HUES6 (cell line): ENCODE data around the gene MAP3K13.
"Not testable (repeated sequence)": the region's sequence is repeated elsewhere in the genome, so short reads cannot be mapped to it uniquely, and the experiment has no call there.

Experiments
- H3K27ac ChIP-seq: 2 replicates; pipeline ENCODE4 v1.7.0; 2013; ENCODE audit warnings: low read depth, mild to moderate bottlenecking, low read length, inconsistent platforms
- H3K27me3 ChIP-seq: 2 replicates; pipeline ENCODE4 v1.6.1; 2013; ENCODE audit warnings: low read length; ENCODE audit not compliant: control insufficient read depth, insufficient read depth
- H3K36me3 ChIP-seq: 2 replicates; pipeline ENCODE4 v1.6.1; 2013; ENCODE audit warnings: low read length; ENCODE audit not compliant: control insufficient read depth, insufficient read depth
- H3K4me1 ChIP-seq: 2 replicates; pipeline ENCODE4 v1.6.1; 2013; ENCODE audit warnings: low read length; ENCODE audit not compliant: control insufficient read depth, insufficient read depth
- H3K4me3 ChIP-seq: 2 replicates; pipeline ENCODE4 v1.5.1; 2013; ENCODE audit warnings: low read depth, low read length
- H3K9ac ChIP-seq: one replicate; pipeline ENCODE4 v1.6.1; 2013; ENCODE audit warnings: mild to moderate bottlenecking, low read length
- H3K9me3 ChIP-seq: 2 replicates; pipeline ENCODE4 v1.6.1; 2013; ENCODE audit warnings: low read depth, low read length; ENCODE audit not compliant: control insufficient read depth, insufficient read depth

Gene MAP3K13

DNA sequence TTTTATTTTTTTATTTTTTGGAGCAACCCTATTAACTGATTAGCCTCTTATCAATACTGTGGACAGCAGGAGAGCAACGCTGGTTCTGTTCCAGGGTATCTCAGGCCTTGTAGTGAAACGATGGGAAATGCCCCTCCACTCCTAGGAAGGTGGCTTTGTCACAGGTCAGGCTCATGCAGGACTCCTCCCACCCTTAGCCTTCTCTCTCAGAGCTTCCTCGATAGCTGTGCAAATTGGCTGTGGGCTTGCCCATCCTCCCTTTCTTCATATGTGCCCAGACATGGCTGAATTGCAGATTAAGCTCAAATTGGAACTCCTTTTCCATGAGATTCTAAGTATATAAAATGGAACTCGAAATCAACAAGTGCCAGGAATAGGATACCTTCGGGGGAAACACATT lies 97.4 kb downstream of the MAP3K13 start:
- H3K4me1 ChIP-seq: no peaks in the 10 kb centered on the region
- H3K27me3 ChIP-seq: no peaks in the 10 kb centered on the region
- no peaks in the 10 kb centered on the region for H3K36me3 ChIP-seq
- no peak overlapping the region for H3K9ac ChIP-seq
- H3K9me3 ChIP-seq: no peaks in the 10 kb centered on the region
- no peak overlapping the region for H3K27ac ChIP-seq
- no peak overlapping the region for H3K4me3 ChIP-seq

DNA sequence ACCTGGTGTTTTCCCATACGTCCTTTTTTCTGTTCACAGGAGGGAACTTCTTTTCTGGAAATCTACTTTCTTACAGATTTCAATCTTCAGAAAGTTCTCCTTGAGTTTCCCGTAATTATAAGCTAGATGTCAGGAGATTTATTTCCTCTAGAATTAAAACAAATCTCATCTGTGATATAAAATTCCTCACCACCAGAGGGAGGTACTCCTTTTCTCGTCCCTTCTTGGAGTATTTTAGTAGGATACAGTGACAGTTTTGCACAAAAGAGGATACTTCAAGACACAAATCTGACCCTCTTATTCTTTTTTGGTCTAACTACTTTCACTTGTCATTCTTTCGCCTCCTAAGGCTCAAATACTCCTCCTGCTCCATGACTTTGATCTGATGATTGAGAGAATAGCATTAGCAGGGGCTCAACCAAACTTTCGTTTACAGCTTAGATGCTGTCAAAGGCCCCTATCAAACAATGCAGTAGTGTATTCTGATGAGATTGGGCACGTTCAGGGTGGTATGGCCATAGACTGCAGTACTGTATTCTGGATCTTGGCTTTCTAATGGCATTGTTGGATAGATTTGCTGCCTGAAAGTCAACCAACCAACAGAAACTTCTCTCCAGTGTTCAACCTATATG lies 97.9 kb downstream of the MAP3K13 start:
- Histone ChIP-seq H3K9ac (no peak overlapping the region), H3K27ac (no peak overlapping the region), H3K36me3 (no peaks in the 10 kb centered on the region)

DNA sequence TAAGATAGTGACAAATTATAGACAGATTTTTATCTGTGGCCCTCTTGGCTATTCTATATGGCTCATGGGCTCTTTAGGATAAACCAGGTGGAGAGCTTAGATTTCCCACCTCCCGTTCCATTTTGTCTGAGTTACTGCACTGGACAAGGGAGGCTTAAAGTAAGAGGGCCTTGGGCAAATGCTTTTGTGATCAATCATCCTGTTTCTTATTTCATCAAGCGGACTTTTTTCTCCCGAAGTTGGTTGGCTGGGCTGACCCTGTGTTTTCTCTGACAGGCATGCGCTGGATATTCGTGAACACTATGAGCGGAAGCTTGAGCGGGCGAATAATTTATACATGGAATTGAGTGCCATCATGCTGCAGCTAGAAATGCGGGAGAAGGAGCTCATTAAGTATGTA lies 102.5 kb downstream of the MAP3K13 start:
- no peaks in the 10 kb centered on the region for H3K36me3 ChIP-seq
- H3K4me3 ChIP-seq: no peak overlapping the region
- peaks cover 6% of the 10 kb centered on the region for H3K4me1 ChIP-seq
- no peak overlapping the region for H3K27ac ChIP-seq
- no peaks in the 10 kb centered on the region for H3K27me3 ChIP-seq
- H3K9ac ChIP-seq: no peak overlapping the region
- H3K9me3 ChIP-seq: no peaks in the 10 kb centered on the region

More for the DNA sequence above, 97.9 kb downstream of the MAP3K13 start:
- no peaks in the 10 kb centered on the region for H3K9me3 ChIP-seq
- H3K4me1 ChIP-seq: no peaks in the 10 kb centered on the region
- H3K27me3 ChIP-seq: no peaks in the 10 kb centered on the region
- no peak overlapping the region for H3K4me3 ChIP-seq

DNA sequence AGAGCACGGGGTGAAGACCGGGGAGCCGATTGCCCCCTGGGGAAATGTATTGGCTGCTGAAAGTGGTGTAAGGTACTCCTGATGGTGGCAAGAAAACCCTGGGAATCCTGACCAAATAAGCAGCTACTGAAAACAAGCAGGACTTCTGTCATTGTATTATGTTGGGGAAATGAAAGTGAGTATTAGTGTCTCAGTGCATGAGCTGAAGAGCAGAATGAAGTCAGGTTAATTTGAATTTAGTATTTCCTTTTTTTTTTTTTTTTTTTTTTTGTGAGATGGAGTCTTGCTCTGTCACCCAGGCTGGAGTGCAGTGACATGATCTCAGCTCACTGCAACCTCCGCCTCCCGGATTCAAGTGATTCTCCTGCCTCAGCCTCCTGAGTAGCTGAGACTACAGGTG lies 103.2 kb downstream of the MAP3K13 start:
- H3K9me3 ChIP-seq, H3K27me3 ChIP-seq, H3K4me3 ChIP-seq, H3K4me1 ChIP-seq, H3K9ac ChIP-seq, H3K27ac ChIP-seq, H3K36me3 ChIP-seq: not testable (repeated sequence)

DNA sequence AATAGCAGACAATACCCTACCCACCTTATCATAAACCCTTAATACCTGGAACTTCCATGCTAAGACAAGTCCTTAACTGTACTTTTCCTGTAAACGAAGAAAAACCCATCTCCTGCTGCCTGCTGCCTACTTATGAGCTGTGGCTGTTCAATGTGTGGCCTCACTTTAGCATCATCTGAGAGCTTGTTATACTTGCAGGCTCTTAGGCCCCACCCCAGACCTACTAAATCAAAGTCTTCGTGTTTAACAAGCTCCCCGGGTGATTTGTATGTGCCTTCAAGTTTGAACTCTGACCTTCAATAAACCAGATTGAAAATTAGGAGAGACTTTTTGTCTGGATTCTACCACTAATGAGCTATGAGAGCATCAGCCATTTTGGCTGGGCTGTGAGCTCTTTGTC lies 106.6 kb downstream of the MAP3K13 start:
- no peak overlapping the region for H3K9ac ChIP-seq

DNA sequence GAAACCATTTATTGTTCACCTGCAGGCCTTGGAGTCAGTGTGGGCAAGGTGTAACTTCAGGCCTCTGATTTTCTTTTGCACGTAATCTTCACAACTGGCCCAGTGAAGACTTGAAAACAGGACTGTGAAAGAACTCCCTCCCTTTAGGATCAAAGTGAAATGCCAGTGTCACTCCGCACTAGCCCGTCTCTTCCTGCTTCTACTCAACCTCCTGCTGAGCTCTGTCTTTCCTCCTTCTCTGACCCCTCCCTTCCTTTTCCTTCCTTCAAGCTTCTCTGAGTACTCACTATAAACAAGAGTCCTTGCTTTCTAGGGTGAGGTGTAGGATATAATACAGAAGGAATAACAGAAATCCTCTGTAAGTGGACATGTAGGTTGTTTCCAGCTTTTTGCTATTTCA lies 107.4 kb downstream of the MAP3K13 start:
- Histone ChIP-seq H3K27ac (no peak overlapping the region), H3K36me3 (no peaks in the 10 kb centered on the region), H3K9me3 (no peaks in the 10 kb centered on the region), H3K27me3 (no peaks in the 10 kb centered on the region), H3K4me3 (no peak overlapping the region), H3K9ac (no peak overlapping the region), H3K4me1 (peaks cover 6% of the 10 kb centered on the region)

More for the DNA sequence above, 106.6 kb downstream of the MAP3K13 start:
- H3K36me3 ChIP-seq: no peaks in the 10 kb centered on the region
- no peak overlapping the region for H3K4me3 ChIP-seq
- no peak overlapping the region for H3K27ac ChIP-seq
- peaks cover 6% of the 10 kb centered on the region for H3K4me1 ChIP-seq
- H3K27me3 ChIP-seq: no peaks in the 10 kb centered on the region
- no peaks in the 10 kb centered on the region for H3K9me3 ChIP-seq

DNA sequence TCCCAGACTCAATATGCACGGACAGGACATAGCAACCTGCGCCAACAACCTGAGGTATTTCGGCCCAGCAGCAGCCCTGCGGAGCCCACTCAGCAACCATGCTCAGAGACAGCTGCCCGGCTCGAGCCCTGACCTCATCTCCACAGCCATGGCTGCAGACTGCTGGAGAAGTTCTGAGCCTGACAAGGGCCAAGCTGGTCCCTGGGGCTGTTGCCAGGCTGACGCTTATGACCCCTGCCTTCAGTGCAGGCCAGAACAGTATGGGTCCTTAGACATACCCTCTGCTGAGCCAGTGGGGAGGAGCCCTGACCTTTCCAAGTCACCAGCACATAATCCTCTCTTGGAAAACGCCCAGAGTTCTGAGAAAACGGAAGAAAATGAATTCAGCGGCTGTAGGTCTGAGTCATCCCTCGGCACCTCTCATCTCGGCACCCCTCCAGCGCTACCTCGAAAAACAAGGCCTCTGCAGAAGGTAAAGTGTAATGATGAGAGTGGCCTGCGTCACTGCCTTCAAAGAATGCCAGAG lies 110.4 kb downstream of the MAP3K13 start:
- H3K9me3 ChIP-seq: no peaks in the 10 kb centered on the region
- H3K27ac ChIP-seq: no peak overlapping the region
- H3K27me3 ChIP-seq: no peaks in the 10 kb centered on the region
- H3K4me3 ChIP-seq: no peak overlapping the region
- no peaks in the 10 kb centered on the region for H3K36me3 ChIP-seq
- H3K9ac ChIP-seq: no peak overlapping the region
- H3K4me1 ChIP-seq: peaks cover 6% of the 10 kb centered on the region

DNA sequence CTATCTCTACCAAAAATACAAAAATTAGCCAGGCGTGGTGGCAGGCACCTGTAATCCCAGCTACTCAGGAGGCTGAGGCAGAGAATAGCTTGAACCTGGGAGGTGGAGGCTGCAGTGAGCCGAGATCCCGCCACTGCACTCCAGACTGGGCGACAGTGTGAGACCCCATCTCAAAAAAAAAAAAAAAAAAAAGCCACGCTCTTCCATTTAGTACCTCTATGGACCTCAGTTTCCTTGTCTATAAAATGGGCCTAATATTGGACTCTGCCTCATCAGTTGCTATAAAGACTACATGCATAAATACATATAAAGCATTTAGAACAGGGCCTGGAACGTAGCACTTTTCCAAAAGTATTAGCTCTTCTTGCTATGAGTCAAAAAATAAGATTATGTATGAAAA lies 112.0 kb downstream of the MAP3K13 start:
- H3K36me3 ChIP-seq, H3K4me1 ChIP-seq, H3K9ac ChIP-seq, H3K9me3 ChIP-seq, H3K27ac ChIP-seq, H3K27me3 ChIP-seq, H3K4me3 ChIP-seq: not testable (repeated sequence)

DNA sequence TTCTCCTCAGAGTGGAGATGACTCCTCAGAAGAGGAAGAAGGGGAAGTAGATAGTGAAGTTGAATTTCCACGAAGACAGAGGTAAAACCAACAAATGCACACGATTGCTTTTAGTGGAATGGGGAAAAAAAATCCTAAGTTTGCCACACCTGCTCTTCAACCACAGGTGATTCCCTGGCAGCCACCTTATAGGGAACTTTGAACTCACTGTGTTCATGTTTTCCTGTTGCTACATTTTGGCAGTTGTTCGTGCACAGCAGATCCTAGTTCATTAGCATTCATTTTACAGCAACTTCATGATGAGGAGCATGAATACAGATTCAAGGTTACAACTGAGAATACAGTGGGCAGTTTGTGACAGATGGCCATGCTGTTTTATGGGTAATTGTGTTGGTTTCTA lies 114.4 kb downstream of the MAP3K13 start:
- no peak overlapping the region for H3K27ac ChIP-seq
- H3K4me3 ChIP-seq: no peak overlapping the region
- no peak overlapping the region for H3K9ac ChIP-seq
- no peaks in the 10 kb centered on the region for H3K9me3 ChIP-seq
- no peaks in the 10 kb centered on the region for H3K27me3 ChIP-seq
- H3K36me3 ChIP-seq: no peaks in the 10 kb centered on the region
- no peaks in the 10 kb centered on the region for H3K4me1 ChIP-seq

DNA sequence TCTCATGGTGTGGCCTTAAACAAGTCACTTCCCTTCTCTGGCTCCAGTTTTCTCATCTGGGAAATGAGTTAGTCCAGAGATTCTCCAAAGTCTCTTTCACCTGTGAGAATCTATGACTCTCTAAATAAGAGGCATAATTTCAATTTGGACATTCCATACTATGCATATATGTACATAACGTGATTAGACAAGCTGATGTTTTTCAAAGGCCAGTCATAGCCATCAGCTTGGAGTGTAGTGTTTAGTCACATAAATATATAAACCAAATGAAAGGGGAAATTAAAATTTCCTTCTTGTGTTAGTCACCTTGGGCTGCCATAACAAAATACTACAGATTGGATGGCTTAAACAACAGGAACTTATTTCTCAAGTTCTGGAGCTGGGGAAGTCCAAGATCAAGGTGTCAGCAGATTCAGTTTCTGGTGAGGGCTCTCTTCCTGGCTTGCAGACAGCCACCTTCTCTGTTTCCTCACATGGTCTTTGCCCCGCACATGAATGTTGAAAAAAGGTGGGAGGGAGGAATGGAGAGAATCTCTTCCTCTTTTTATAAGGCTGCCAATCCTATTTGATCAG lies 116.5 kb downstream of the MAP3K13 start:
- Histone ChIP-seq H3K9me3 (no peaks in the 10 kb centered on the region), H3K4me3 (no peak overlapping the region), H3K27me3 (no peaks in the 10 kb centered on the region), H3K9ac (no peak overlapping the region), H3K27ac (no peak overlapping the region), H3K36me3 (no peaks in the 10 kb centered on the region), H3K4me1 (no peaks in the 10 kb centered on the region)

DNA sequence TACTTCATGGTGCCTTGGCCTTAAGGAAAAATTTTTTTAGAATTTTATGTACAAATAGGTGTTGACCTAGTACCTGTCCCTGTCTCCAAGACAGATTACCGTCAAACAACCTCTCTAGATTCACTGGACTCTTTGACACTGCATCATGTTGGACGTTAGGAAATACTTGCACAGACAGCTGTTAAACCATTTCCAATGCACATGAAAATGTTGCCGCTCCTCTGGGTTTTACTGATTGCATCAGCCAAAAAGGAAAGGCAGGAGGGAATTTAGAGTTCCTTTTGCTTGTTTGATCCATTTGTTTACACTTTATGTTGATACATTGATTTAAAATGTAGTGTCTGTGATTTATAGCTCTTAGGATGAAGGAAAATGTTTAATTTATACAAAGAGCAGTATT lies 121.4 kb downstream of the MAP3K13 start:
- H3K4me1 ChIP-seq: no peaks in the 10 kb centered on the region
- no peaks in the 10 kb centered on the region for H3K27me3 ChIP-seq
- no peak overlapping the region for H3K4me3 ChIP-seq
- no peaks in the 10 kb centered on the region for H3K9me3 ChIP-seq
- peaks cover 19% of the 10 kb centered on the region for H3K36me3 ChIP-seq
- no peak overlapping the region for H3K9ac ChIP-seq
- H3K27ac ChIP-seq: no peak overlapping the region
